HG02973 (cell line): ENCODE measurements around the gene AUP1.
"Not testable (repeated sequence)": the region's sequence is repeated elsewhere in the genome, so short reads cannot be mapped to it uniquely, and the experiment has no call there.

ENCODE experiments used
- ATAC-seq: cut with Tn5 transposase; IDR thresholded peaks from one replicate; pipeline ENCODE4 v1.9.1; 2021; ENCODE audit warnings: moderate library complexity; ENCODE audit not compliant: unreplicated experiment

Gene AUP1, protein sequence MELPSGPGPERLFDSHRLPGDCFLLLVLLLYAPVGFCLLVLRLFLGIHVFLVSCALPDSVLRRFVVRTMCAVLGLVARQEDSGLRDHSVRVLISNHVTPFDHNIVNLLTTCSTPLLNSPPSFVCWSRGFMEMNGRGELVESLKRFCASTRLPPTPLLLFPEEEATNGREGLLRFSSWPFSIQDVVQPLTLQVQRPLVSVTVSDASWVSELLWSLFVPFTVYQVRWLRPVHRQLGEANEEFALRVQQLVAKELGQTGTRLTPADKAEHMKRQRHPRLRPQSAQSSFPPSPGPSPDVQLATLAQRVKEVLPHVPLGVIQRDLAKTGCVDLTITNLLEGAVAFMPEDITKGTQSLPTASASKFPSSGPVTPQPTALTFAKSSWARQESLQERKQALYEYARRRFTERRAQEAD

DNA sequence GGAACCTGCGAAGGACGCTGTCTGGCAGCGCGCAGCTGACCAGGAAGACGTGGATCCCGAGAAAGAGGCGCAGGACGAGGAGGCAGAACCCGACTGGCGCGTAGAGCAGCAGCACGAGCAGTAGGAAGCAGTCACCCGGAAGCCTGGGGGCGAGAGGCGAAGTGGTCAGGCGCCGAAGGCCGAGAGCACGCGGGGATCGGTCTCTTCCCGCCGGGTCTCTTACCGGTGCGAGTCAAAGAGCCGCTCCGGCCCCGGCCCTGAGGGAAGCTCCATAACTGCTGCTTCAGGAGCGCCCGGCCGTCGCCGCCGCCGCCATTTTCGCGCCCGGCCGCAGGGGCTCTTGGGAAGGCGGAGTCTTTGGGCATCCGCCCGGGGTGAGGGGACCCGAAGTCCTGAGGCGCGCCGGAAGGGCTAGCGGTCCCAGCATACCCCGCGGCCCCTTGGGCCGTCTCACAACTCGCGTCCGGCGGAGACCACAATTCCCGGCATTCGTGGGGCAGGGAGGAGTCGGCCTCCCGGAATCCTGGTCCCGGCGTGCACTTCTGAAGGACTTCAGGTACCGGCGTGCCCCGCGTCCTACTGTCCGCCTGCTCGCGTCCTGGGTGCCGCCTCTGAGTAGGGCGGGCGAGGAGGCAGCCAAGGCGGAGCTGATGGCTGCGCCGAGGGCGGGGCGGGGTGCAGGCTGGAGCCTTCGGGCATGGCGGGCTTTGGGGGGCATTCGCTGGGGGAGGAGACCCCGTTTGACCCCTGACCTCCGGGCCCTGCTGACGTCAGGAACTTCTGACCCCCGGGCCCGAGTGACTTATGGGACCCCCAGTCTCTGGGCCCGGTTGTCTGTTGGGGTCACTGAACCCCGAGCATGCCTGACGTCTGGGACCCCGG is at the start of gene AUP1, which contains the start of gene HTRA2:
AUP1 (minus strand) TSS at position 350 of the 882 bp plus-strand sequence; CDS start at position 273, 77 bp downstream.
HTRA2 (plus strand) TSS at position 577 of the 882 bp plus-strand sequence; CDS start at position 651, 74 bp downstream.
- ATAC-seq: peak; percentile 79

DNA sequence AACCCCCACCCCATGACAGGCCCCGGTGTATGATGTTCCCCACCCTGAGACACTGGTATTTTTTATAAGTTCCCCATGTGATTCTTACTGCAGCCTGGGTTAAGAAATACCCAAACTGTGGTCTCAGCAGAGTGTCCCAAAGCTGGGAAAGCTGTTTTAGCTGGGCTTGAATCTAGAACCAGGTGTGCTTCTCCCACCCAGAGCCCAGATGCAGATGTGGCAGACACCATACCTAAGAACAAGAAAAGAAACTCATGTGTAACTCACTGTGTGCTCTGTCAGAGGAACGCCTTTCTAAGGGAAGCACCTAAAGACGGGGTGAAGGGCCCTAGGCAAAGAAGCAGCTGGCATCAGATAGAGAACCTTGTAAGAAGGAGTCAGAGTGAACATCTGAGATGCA is 48.9 kb upstream of the AUP1 start:
- ATAC-seq: peak; percentile 39

DNA sequence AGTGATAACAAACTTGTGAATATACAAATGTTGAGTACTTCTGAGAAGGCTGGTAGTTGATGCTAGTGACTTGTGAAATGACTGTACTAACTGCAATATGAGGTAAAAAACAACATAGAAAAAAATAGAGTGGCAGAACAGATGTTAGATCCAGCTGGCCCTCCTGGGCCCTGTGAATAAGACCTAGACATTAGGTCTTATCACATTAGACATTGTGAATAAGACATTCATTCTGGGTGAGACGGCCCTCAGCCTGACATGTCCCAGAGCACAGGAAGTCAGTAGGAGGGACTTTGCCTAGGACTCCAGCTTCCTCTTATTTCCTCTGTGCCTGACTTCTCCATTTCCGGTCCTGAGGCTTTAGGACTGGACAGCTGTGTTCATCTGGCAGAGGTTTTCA is 47.9 kb upstream of the AUP1 start:
- ATAC-seq: no peak

DNA sequence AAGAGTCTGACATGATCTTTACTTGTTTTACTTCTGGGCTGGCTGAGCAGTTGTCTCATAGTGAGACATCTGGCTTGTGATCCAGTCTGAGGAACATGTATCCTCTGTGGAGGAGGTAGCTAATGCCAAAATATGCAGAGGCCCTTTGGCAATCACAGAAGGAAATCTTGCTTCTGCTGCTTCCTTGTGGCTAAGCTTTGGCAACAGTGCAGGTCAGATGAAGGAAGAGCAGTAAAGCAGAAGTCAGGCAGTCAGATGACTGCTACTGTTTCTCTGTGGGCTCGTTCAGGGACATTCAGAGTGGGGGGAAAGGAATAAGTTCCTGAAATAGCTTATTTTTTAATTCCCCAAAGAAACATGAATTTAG is 47.3 kb upstream of the AUP1 start:
- ATAC-seq: no peak

DNA sequence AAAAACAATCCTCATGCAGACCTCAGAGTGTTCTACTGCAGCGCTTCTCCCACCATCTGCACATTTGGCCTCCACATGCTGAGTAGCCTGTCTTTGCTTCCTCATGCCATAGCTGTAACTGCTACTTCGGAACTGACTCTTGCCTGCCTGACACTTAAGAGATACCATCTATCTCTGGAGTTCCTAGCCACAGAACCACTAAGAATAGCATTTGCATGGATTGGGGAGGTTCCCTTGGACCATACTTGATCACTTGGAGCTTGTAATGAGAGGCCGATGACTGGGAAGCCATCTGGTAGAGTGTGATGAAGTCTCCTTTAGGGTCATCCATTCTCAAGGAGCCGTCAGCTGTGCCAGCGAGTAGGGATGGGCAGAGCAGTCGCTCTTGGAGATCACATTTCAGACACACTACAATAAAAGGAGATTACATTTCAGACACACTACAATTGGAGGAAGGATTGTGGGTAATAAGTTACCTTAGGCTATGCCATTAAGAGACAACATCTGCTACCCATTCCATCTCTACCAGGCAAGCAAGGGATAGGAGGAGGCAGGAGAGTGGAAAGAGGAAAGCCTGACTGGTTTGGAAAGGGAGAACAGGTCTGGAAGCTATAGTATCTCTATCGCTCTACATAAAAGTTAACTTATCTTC is 46.8 kb upstream of the AUP1 start:
- ATAC-seq: no peak

DNA sequence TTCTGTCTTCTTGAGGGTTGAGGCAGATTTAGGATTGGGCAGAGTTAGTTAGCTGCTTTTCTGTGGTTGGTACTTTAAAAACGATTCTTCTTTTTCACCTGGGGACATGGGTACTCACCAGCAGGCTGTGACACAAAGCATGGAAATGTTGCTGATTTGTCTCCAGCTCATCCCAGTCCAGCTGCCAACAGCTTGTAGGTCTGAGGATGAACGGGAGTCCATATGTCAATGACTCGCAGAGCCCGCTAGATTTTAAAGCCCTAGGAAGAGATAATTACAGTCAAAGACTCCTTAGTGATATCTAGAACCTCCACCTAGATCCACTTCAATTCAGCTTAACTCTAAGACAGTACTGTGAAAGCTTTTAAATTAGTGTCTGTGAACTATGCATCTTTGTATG is 45.8 kb upstream of the AUP1 start:
- no peak for ATAC-seq

DNA sequence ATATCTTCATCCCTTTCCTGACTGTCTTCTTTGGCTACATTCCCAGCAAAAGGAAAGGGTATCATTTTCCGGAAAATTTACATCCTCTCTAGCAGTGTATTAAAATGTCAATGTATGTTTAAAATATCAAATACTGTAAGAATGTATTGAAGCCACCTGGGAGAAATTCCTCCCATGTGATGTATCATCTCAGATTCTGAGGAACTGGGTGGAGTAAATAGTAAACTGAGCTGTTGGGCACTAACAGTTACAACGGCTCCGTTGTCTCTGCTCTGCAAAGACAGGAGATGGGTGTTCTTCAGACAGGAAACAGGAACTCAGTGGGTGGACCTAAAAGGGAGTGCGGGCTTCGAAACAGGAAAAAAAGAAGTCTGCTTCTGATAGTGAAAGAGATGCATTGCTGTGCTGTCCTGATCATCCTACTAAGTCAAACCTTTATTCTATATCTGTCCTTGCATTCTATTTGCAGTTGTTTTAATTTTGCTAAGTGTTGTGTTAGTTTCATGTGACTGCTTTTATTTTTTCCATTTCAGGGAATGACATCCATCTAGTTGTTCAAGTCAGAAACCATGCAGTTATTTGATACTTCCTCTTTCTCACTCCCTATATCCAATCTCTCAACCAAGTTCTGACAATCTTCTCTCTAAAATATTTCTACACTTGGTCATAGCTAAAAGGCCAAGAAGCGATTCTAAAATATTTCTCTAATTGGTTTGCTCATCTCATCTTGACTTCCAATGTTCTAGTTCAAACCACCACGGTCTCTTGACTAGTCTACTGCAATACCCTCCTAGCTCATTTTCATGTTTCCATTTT is 44.4 kb upstream of the AUP1 start:
- ATAC-seq: no peak

DNA sequence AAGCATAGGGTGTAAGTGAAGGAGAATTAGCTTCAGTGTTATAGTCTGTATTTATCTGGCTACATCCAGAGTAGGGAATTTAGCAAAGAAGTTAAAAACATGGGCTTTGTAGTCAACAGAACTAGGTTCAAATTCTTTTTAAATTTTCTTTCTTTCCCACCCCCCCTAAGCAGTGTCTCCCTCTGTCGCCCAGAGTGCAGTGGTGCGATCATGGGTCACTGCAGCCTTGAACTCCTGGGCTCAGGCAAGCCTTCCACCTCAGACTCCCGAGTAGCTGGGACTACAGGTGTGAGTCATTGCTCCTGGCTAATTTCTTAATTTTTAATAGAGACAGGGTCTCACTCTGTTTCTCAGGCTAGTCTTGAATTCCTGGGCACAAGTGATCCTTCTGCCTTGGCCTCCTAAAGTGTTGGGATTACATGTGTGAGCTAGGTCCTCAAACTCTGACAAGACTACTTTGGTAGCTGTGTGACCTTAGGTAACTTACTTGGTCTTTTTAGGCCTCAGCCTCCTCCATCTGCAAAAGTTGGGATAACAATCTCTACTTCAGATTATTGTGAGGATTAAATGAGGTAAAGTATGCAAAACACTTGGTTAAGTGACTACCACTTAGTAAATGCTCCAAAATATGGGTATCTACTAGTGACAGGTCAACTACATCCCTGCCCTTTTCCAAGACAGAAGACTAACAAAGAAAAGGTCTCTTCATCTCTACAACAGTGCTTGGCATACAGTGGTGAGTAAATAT is 42.8 kb upstream of the AUP1 start:
- no peak for ATAC-seq

DNA sequence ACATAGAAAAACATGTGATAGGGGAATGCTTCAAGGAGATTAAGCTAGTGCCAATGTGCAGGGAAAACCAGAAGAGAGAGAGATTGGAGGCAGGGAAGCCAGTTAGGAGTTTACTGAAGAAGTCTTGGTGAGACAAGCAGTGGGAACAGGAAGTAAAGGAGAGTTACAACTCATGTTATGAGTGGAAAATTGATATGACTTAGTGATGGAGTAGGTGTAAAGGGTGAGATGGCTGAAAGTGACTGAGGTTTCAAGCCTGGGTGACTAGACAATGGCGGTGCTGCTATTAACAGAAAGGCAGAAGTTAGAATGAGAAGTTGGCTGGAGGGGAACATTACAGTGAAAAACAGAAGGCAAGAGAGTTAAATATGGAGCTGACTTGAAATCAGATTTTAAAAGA is 41.6 kb upstream of the AUP1 start:
- ATAC-seq: peak; percentile 73

DNA sequence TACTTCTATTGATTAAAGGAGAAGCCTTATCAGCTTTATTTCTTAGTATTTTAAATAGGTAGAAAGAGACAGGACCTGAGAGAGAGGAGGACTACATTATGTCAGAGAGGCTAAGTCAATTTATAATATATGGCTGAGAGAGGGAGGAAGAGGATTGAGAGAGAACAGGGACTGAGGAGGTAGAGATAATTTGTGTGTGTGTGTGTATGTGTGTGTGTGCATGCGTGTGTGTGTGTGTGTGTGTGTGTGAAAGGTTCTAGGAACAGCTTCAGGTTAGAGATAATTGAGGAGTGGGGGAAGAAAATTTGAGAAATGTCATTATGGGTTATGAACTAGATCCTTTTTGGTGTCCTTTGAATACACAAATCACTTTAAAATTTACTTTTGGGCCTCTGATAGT is 40.2 kb upstream of the AUP1 start:
- ATAC-seq: no peak

DNA sequence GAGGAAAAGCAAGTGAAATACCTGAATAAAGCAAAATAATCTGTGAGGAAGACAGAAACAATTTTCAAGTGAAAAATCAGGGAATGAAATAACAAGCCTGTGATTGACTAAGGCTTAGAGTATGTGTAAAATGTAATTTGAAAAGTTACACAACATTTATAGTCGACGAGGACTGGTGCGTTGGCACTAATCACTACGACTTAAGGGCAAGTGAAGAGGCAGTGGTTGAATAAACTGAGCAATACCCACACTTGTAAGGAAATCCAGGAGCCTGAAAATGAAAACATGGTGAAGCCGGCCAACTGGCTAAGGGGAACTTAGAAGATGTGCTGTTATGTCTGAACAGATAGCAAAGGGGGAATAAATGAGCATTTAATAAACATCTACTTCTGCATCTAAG is 38.4 kb upstream of the AUP1 start:
- no peak for ATAC-seq

DNA sequence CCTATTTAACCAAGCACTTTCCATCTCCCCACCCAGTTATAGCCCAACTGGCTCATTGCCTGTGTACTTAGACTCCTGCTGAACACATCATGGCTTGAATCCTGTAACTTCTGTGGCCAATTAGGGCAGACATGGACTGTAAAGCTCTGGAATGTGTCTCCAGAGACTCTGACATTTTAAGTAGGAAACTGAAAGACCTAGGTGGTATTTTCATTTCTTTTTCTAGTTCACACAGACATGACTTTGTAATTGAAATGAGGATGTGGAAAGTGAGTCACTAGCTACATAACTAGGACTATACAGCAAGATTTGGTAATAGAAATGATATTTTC is 37.2 kb upstream of the AUP1 start:
- no peak for ATAC-seq

DNA sequence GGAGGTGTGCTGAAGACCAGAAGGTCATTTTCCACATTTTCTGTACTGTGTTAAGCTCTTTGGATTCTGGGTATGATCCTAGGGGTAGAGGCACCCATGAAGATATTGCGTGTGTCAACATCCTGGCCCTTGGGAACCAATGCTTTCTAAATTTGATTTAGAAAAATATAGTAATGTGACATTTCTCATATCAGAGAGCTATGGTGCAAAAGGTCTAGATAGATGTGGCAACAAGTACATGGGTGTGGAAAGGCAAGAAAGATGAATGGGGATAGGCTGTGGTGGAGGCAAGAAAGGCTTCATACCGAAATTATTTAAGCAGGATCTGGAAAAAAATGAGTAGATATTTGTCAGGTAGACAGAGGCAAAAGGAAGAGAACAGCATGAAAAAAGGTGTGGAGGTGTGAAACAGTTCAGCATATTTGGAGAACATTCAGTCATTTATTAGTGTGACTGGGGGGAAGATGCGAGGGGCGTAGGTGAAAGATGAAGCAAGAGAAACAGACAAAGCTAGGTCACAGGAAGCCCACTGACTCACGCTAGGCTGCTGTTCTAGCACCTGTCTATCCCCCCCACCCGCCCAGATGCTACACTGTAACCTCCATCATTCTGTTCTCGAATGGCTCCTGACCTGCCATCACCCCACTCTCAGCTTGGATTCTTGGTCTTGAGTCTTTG is 36.7 kb upstream of the AUP1 start:
- no peak for ATAC-seq

DNA sequence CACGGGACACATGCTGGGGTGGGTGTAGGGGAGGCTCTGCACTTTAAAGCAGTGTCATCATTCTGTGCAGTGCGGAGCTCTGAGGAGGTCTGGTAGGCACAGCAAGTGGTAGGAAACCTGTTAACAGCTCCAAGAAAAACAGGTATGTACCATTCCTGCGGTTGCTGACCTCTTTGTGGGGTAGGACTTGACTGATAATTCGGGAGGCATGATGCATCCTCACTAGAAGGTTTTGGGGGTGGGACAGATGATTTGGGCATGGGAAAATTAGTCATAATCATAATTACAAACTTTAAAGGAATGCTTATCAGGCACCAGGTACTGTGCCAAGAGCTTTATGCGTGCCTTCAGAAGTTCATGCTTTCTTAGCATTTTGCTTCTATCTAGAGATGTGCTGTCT is 34.7 kb upstream of the AUP1 start:
- no peak for ATAC-seq

DNA sequence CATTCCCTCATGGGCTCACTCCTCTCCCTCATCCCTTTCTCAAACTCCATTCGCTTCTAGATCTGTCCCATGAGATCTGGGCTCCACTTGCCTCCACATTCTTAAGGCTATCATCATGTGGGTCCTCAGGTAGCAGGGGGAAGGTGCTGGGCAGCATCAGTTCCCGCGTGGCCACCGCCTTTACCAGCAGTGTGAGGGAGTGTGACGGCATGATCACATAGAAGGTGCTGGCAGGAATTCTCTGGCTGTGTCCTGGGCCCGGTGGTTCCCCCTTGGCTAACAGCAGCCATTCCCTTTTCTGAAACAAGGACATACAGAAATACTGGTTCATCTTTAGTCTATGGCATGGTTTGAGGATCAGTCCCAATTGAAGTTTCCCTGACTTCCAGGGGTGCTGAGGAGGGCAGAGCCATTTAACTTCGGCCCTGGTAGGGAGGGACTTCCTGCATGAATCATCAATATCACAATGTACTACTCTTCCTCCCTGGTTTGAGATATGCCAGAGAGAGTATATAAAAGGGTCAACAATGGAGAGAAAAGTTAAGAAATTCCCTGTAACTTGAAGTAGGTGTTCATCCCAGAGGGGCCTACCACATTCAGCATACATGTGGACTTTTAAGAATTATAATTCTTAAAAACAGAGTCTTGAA is 32.7 kb upstream of the AUP1 start:
- no peak for ATAC-seq

DNA sequence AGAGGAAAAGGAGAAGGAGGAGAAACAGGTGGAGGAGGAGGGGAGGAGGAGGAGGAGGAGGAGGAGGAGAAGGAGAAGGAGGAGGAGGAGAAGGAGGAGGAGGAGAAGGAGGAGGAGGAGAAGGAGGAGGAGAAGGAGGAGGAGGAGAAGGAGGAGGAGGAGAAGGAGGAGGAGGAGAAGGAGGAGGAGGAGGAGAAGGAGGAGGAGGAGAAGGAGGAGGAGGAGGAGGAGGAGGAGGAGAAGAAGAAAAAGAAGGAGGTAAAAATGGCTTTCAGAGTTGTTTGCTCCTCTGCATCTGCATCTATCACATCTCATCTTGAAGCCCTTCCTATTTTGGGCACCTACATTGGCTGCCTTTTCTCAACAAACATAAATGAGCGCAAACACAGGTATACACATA is 31.5 kb upstream of the AUP1 start:
- ATAC-seq: not testable (repeated sequence)

DNA sequence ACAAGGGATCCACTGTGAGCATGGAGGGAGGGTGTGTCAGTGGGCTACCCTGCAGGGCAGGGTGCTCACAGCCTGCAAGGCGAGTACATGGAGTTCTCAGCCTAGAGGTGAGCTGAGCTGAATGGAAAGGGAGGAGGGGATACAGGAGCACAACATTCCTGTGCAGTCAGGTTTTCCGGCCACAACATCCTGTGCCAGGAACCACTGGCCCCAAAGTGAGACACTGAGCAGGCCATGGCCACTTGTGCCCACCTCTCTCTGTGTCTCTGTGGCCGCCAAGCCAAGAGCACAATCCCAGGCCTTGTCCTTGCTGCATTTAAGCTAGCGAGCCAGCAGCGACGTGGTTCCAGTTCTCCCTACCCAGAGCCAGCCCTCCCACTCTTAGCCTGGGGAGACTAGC is 31.1 kb upstream of the AUP1 start:
- no peak for ATAC-seq

DNA sequence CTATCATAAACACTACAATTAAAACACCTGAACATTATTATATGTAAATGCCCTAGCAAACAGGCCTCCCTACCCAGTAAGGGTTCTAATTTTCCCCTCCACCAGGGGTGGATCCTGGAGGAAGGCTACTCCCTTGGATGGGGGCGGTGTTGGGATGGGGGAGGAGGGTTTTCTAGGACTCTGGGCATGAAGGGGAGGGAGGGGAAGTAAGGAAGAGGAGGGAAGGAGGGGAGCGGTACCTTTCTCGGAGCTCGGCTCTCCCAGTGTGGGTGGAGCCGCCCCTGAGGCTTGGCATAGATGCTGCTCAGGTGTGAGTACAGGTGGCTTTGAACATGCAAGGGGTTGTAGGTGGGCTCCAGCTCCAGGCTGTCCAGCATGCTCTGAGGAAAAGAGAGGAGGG is 30.4 kb upstream of the AUP1 start:
- ATAC-seq: no peak
